K562 (cell line): ENCODE measurements around the gene DLGAP1. TPM values are rescaled to one million over a fixed set of nuclear protein-coding genes. Genes with fewer than 3 reads are reported as not detected.

Experiments used
- ARHGAP35 ChIP-seq: fragments of 450-650 bp; IDR thresholded peaks from 2 replicates; pipeline ENCODE4 v1.6.1; 2018; ENCODE audit not compliant: partially characterized antibody
- CHD2 ChIP-seq: IDR thresholded peaks from 2 replicates; pipeline ENCODE4 v1.6.1; 2011; ENCODE audit warnings: low read depth, low read length
- E2F4 ChIP-seq: sonication (generic); formaldehyde crosslinking; IDR thresholded peaks from 2 replicates; pipeline ENCODE4 v1.8.0; 2022; ENCODE audit warnings: mild to moderate bottlenecking, low read depth, missing genetic modification reagents
- HINFP ChIP-seq: fragments of 450-650 bp; conservative IDR thresholded peaks from 2 replicates; pipeline ENCODE4 v1.6.1; 2016; ENCODE audit warnings: missing genetic modification characterization, low read depth, mild to moderate bottlenecking, control low read depth, missing compliant biosample characterization
- HMGN3 ChIP-seq: IDR thresholded peaks from 2 replicates; pipeline ENCODE4 v1.6.1; 2011; ENCODE audit warnings: borderline replicate concordance, low read depth, mild to moderate bottlenecking, mixed read lengths, low read length; ENCODE audit not compliant: insufficient read length; ENCODE audit errors: extremely low read depth
- KLF13 ChIP-seq: fragments of 450-650 bp; IDR thresholded peaks from 2 replicates; pipeline ENCODE4 v1.6.1; 2016; ENCODE audit warnings: missing genetic modification characterization, low read depth, mild to moderate bottlenecking, missing compliant biosample characterization, moderate library complexity, borderline replicate concordance
- MTA3 ChIP-seq: fragments of 450-650 bp; formaldehyde crosslinking; IDR thresholded peaks from 2 replicates; pipeline ENCODE4 v1.6.1; 2017; ENCODE audit warnings: mild to moderate bottlenecking, borderline replicate concordance
- NFYB ChIP-seq: IDR thresholded peaks from 2 replicates; pipeline ENCODE4 v1.6.1; 2011; ENCODE audit warnings: mild to moderate bottlenecking, moderate library complexity; ENCODE audit not compliant: insufficient read length; ENCODE audit errors: extremely low read depth
- STAT6 ChIP-seq: sonication (generic); formaldehyde crosslinking; IDR thresholded peaks from 2 replicates; pipeline ENCODE4 v1.8.1; 2023; ENCODE audit warnings: mild to moderate bottlenecking, missing genetic modification reagents
- ZNF197 ChIP-seq: fragments of 200-800 bp; sonication (Bioruptor generic); IDR thresholded peaks from 2 replicates; pipeline ENCODE4 v1.6.1; 2016; ENCODE audit warnings: low read depth, missing genetic modification characterization, missing compliant biosample characterization
- ZNF277 ChIP-seq: fragments of 250-450 bp; sonication (Bioruptor Pico); IDR thresholded peaks from 2 replicates; pipeline ENCODE4 v1.8.0; 2022; ENCODE audit warnings: inconsistent platforms, mild to moderate bottlenecking, moderate library complexity, borderline replicate concordance
- polyA plus RNA-seq, 8 experiments: library from polyadenylated mRNA; depleted of rRNA in 4 of 8; stranded (reverse) in 5 of 8; unstranded in 3 of 8; fragments of >200 nt; fragmentation: Nextera tagmentation in 2 of 8; fragmentation: Illumina TruSeq in 1 of 8; extraction: Ambion mirVana in 2 of 8; extraction: Trizol in 1 of 8; gene quantifications; 2 replicates each; pipeline versions ENCODE4 v1.2.1 to v1.2.3, GENCODE V29; 2011 to 2014; ENCODE audit warnings: inconsistent platforms in 1 of 8, missing spikeins in 1 of 8
- total RNA-seq, 7 experiments: library from RNA; depleted of rRNA in 6 of 7; stranded (reverse); fragments of >200 nt in 6 of 7; fragmentation: Illumina TruSeq in 2 of 7; extraction: Trizol in 2 of 7; gene quantifications; 2 replicates each; pipeline versions ENCODE4 v1.2.1 to v1.2.3, GENCODE V29; 2011 to 2021; ENCODE audit warnings: low replicate concordance in 1 of 7

The DLGAP1 gene
- total and polyA plus RNA-seq, 9 of the 15 experiments (the other 6 are each of a cell fraction or from before 2014, with no cell fraction given) = 0.04 to 0.22 (median 0.08) TPM

- TF ChIP-seq HINFP (tag) = no peak
- no peak for TF ChIP-seq CHD2
- TF ChIP-seq MTA3 = no peak
- TF ChIP-seq ZNF277 (CRISPR knock-in tag) = no peak
- TF ChIP-seq STAT6 = no peak
- TF ChIP-seq KLF13 = no peak
- TF ChIP-seq ARHGAP35 = no peak
- TF ChIP-seq HMGN3 = no peak
- TF ChIP-seq ZNF197 = no peak
- no peak for TF ChIP-seq E2F4
- TF ChIP-seq NFYB = no peak
Measured at GRCh38 chr18:3920832-3921231, 534.3 kb downstream of the DLGAP1 start (continued).
